ENCODE results near the gene COX6A2.
"Not testable (repeated sequence)": the region's sequence is repeated elsewhere in the genome, so short reads cannot be mapped to it uniquely, and the experiment has no call there.

COX6A2 gene

DNA sequence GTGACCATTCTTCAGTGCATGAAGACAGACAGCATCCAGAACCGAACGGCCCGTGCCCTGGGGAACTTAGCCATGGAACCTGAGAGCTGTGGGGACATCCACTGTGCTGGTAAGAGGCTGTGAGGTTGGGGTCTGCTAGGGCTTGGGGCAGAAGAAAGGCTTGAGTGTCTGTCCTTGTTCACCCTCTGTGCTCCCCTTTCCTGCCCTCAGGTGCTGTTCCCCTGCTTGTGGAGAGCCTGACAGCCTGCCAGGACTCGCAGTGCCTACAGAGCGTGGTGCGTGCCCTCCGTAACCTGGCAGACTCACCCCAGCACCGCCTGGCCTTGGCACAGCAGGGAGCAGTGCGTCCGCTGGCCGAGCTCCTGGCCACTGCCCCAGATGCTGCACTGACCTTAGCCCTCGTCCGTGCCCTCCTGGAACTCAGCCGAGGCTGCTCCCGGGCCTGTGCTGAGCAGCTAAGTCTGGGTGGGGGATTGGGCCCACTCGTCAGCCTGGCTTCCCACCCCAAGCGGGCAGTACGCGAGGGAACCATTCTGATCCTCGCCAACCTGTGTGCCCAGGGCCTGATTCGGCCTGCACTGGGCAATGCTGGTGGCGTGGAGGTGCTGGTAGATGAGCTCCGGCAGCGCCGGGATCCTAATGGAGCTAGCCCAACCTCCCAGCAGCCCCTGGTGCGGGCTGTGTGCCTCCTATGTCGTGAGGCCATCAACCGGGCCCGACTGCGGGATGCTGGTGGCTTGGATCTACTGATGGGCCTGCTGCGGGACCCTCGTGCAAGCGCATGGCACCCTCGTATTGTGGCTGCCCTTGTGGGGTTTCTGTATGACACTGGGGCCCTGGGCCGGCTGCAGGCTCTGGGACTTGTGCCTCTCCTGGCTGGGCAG lies 34.0 kb upstream of the COX6A2 start:
- DNase-seq: no peak

DNA sequence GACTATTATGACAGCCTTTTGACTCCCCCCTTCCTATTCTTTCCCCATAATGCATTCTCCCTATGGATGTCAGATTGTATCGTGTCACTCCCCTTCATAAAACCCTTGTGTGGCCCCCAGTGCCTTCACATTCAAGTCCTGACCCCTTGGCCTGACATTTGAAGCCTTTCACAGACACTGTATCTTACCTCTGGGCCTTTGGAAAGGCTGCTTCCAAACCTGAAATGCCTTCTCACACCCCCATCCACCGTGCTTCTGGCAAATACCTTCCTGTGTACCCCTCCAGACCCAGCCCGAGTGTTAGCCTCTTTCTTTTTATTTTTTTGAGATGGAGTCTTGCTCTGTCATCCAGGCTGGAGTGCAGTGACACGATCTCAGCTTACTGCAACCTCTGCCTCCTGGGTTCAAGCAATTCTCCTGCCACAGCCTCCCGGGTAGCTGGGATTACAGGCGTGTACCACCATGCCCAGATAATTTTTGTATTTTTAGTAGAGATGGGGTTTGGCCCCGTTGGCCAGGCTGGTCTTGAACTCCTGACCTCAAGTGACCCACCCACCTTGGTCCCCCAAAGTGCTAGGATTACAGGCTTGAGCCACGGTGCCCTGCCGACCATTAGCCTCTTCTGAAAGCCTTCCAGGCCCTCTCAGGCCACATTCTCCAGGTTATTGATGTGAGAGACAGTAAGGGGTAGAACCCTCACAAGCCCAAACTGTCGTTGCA lies 33.2 kb upstream of the COX6A2 start:
- DNase-seq: no peak

DNA sequence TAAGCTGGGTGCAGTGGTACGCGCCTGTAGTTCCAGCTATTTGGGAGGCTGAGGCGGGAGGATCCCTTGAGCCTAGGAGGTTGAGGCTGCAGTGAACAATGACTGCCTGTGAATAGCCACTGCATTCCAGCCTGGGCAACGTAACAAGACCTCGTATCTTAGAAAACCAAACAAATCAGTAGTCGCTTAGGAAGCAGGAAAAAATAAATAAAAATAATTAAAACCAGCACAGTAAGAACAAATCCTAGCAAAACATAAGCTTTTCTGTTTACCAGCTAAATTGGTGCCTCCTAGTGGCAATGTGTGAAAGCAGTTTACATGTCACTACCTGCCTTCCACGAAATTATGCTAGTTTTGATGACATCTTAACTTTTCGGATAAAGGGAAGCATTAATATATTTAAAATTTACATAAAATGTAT lies 32.4 kb upstream of the COX6A2 start:
- peak; percentile 45 for DNase-seq

- DNase-seq: peak; percentile 99
These were observed 31.8 kb upstream of the COX6A2 start for GRCh38 chr16:31459687-31460581.

- DNase-seq: peak; percentile 98
These were observed 30.9 kb upstream of the COX6A2 start, which contains the start of gene ARMC5 for GRCh38 chr16:31458844-31459686. Gene ARMC5 (plus strand): TSS chr16:31459501. CDS start chr16:31459525, 24 bp downstream.

- peak; percentile 61 for DNase-seq
These were observed 30.1 kb upstream of the COX6A2 start for GRCh38 chr16:31458073-31458843.

DNA sequence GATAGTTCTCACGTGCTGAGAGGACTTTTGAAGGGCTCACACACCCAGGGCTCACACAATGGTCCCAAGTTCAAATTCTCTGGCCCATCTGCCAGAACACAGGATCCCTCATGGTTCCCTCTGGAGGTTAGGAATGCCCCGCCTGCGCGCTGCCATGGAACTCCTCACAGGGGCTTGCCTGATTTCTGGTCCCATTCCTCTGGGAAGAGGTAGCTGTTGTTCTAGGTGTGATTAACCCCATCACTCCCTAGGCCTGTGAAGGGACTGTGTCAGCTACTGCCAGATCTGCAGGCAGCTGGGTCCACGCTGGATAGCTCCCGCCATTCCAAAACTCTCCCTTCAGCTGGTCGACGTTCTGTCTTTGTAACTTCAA lies 28.8 kb upstream of the COX6A2 start:
- no peak for DNase-seq

GRCh38 chr16:31455601-31456314 lies 27.6 kb upstream of the COX6A2 start:
- DNase-seq: no peak

- peak; percentile 59 for DNase-seq
These were observed 25.4 kb upstream of the COX6A2 start for GRCh38 chr16:31453255-31454204.

- peak; percentile 94 for DNase-seq
These were observed 24.5 kb upstream of the COX6A2 start for GRCh38 chr16:31452631-31453106.

DNA sequence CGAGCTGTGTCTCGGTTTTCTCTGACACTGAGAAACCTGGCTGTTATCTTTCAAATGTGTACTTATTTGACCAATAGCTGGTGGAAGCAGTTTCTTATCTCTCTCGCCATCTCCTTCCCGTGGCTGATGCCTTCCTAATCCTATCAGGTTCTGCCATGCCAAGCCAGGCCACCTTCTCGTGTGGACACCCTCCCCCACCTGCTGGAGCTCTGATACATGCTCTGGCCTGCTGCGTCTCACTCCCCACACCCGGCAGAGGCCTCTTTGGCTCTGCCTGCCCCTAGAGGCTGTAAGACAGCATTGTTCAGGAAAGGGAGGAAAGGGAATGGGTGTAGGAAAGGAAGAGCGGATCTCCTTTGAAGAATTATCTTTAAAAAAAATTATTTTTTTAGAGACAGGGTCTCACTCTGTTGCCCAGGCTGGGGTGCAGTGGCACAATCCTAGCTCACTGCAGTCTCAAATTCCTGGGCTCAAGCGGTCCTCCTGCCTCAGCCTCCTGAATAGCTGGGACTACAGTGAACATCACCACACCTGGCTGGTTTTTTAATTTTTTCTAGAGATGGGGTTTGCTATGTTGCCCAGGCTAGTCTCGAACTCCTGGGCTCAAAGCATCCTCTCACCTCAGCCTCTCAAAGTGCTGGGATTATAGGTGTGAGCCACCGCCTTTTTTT lies 23.7 kb upstream of the COX6A2 start:
- DNase-seq: peak; percentile 74

- DNase-seq: no peak
These were observed 23.0 kb upstream of the COX6A2 start for GRCh38 chr16:31451201-31451600.

DNA sequence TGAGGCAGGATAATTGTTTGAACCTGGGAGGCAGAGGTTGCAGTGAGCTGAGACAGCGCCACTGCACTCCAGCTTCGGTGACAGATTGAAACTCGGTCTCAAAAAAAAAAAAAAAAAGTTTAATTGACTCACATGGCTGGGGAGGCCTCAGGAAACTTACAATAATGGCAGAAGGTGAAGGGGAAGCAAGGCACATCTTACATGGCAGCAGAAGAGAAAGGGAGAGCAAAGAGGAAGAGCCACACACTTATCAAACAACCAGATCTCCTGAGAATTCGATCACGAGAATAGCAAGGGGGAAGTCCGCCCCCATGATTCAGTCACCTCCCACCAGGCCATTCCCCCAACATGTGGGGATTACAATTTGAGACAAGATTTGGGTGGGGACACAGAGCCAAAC lies 17.8 kb upstream of the COX6A2 start:
- DNase-seq: not testable (repeated sequence)

GRCh38 chr16:31441956-31442355 lies 13.8 kb upstream of the COX6A2 start:
- no peak for DNase-seq

GRCh38 chr16:31440516-31441184 lies 12.5 kb upstream of the COX6A2 start:
- DNase-seq: no peak

DNA sequence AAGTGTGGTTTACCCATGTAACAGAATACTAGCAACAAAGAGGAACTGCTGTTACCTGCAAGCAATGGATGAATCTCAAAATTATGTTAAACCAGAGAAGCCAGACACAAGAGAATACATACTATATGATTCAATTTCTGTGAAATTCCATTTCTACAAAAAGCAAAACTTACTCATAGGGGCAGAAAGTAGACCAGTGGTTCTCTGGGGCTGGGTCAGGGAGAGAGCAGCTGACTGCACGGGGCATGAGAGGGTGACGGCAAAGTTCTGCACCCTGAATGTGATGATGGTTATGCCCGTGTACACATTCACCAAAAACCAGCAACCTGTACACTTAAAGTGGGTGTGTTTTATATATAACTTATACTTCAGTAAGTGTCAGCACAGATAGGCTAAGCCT lies 11.4 kb upstream of the COX6A2 start:
- no peak for DNase-seq

GRCh38 chr16:31439023-31439422 lies 10.9 kb upstream of the COX6A2 start:
- DNase-seq: not testable (repeated sequence)

DNA sequence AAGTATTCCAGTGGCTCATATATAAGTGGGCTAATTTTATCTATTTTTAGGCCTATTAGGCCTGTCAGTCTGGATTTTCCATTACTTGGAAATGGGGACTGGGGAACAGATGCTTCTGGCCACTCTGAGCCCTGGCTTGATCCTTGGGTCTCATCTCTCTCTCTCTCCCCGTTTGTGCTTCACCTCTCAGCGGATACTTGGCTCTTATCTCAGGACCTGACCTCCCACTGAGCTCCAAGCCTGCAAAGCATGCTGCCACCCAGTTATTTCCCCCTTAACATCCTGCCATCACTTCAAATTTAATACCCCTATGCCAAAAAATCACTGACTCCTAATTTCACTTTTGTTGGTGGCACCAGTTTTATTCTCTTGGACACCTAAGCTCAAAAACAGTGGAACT lies 10.3 kb upstream of the COX6A2 start:
- no peak for DNase-seq
